Effector memory CD8-positive, alpha-beta T cell (primary cell): Measurements from ENCODE around the gene CRYBG1.

ENCODE experiments used
- ATAC-seq: fragments of 150-1000 bp; cut with Tn5 transposase; replicated peaks from 2 replicates; pipeline ENCODE4 v1.10.0; 2021; ENCODE audit warnings: mild to moderate bottlenecking, moderate library complexity
- DNase-seq, 3 experiments: peaks; one replicate each; pipeline ENCODE4 v3.0.0; 2021
- H3K27ac Mint-ChIP-seq, 2 donors: one replicate each; pipeline ENCODE4 v1.8.0; 2022; ENCODE audit warnings: mild to moderate bottlenecking in 2 of 2, mixed read lengths in 2 of 2, moderate library complexity in 2 of 2
- H3K27me3 Mint-ChIP-seq, 2 donors: one replicate each; pipeline ENCODE4 v1.8.0; 2022; ENCODE audit warnings: mixed read lengths in 2 of 2
- H3K36me3 Mint-ChIP-seq: one replicate; pipeline ENCODE4 v1.8.0; 2022; ENCODE audit warnings: mild to moderate bottlenecking, moderate library complexity, mixed read lengths; ENCODE audit not compliant: insufficient read depth
- H3K4me1 Mint-ChIP-seq, 2 donors: one replicate each; pipeline ENCODE4 v1.8.0; 2022; ENCODE audit warnings: low read depth in 2 of 2, mixed read lengths in 2 of 2
- H3K4me3 Mint-ChIP-seq, 2 donors: one replicate each; pipeline ENCODE4 v1.8.0; 2022; ENCODE audit warnings: mild to moderate bottlenecking in 2 of 2, mixed read lengths in 2 of 2, moderate library complexity in 2 of 2
- H3K9me3 Mint-ChIP-seq, 2 donors: one replicate each; pipeline ENCODE4 v1.8.0; 2022; ENCODE audit warnings: mixed read lengths in 2 of 2

Gene CRYBG1

GRCh38 chr6:106445508-106445878, 85.0 kb downstream of the CRYBG1 start:
- Mint-ChIP-seq H3K4me1 (peaks cover 0 to 7% of the 10 kb centered on the region in 2 donors), H3K9me3 (no peaks in the 10 kb centered on the region)
- no peak for ATAC-seq

GRCh38 chr6:106446287-106446885, 85.9 kb downstream of the CRYBG1 start:
- Mint-ChIP-seq H3K4me1 (peaks cover 0 to 7% of the 10 kb centered on the region in 2 donors), H3K27ac (no peak overlapping the region), H3K36me3 (no peaks in the 10 kb centered on the region), H3K27me3 (peaks cover 17 to 31% of the 10 kb centered on the region in 2 donors), H3K4me3 (no peak overlapping the region), H3K9me3 (no peaks in the 10 kb centered on the region)
- DNase-seq (no peak), ATAC-seq (peak; percentile 40)

More at GRCh38 chr6:106445508-106445878, 85.0 kb downstream of the CRYBG1 start:
- DNase-seq = no peak
- Mint-ChIP-seq H3K36me3 (no peaks in the 10 kb centered on the region), H3K27ac (no peak overlapping the region), H3K4me3 (no peak overlapping the region), H3K27me3 (peaks cover 26 to 40% of the 10 kb centered on the region in 2 donors)

GRCh38 chr6:106446983-106447382, 86.5 kb downstream of the CRYBG1 start:
- no peaks in the 10 kb centered on the region for H3K36me3 Mint-ChIP-seq
- H3K27me3 Mint-ChIP-seq = peaks cover 14 to 25% of the 10 kb centered on the region in 2 donors
- no peak overlapping the region for H3K4me3 Mint-ChIP-seq
- no peaks in the 10 kb centered on the region for H3K9me3 Mint-ChIP-seq
- H3K4me1 Mint-ChIP-seq = peaks cover 0 to 7% of the 10 kb centered on the region in 2 donors
- H3K27ac Mint-ChIP-seq = no peak overlapping the region
- DNase-seq (no peak), ATAC-seq (no peak)

GRCh38 chr6:106448000-106448426, 87.5 kb downstream of the CRYBG1 start:
- Mint-ChIP-seq H3K36me3 (no peaks in the 10 kb centered on the region), H3K4me1 (peaks cover 0 to 7% of the 10 kb centered on the region in 2 donors), H3K27me3 (peaks cover 4 to 15% of the 10 kb centered on the region in 2 donors), H3K27ac (no peak overlapping the region), H3K9me3 (no peaks in the 10 kb centered on the region), H3K4me3 (no peak overlapping the region)
- ATAC-seq (peak; percentile 58), DNase-seq (no peak)

GRCh38 chr6:106450653-106451052, 90.1 kb downstream of the CRYBG1 start:
- H3K36me3 Mint-ChIP-seq = no peaks in the 10 kb centered on the region
- DNase-seq (no peak), ATAC-seq (no peak)
- H3K27me3 Mint-ChIP-seq = no peaks in the 10 kb centered on the region
- peaks cover 0 to 7% of the 10 kb centered on the region in 2 donors for H3K4me1 Mint-ChIP-seq
- no peaks in the 10 kb centered on the region for H3K9me3 Mint-ChIP-seq
- H3K4me3 Mint-ChIP-seq = no peak overlapping the region
- H3K27ac Mint-ChIP-seq = no peak overlapping the region

GRCh38 chr6:106451439-106451838, 90.9 kb downstream of the CRYBG1 start:
- no peak for ATAC-seq
- no peak overlapping the region for H3K4me3 Mint-ChIP-seq
- H3K9me3 Mint-ChIP-seq = no peaks in the 10 kb centered on the region
- no peak for DNase-seq
- no peaks in the 10 kb centered on the region for H3K36me3 Mint-ChIP-seq
- no peak overlapping the region for H3K27ac Mint-ChIP-seq
- no peaks in the 10 kb centered on the region for H3K27me3 Mint-ChIP-seq
- peaks cover 0 to 7% of the 10 kb centered on the region in 2 donors for H3K4me1 Mint-ChIP-seq

GRCh38 chr6:106452628-106453027, 92.1 kb downstream of the CRYBG1 start:
- no peak overlapping the region for H3K27ac Mint-ChIP-seq
- DNase-seq (no peak), ATAC-seq (no peak)
- H3K36me3 Mint-ChIP-seq = no peaks in the 10 kb centered on the region
- no peaks in the 10 kb centered on the region for H3K9me3 Mint-ChIP-seq
- no peaks in the 10 kb centered on the region for H3K27me3 Mint-ChIP-seq
- H3K4me1 Mint-ChIP-seq = peaks cover 0 to 6% of the 10 kb centered on the region in 2 donors
- H3K4me3 Mint-ChIP-seq = no peak overlapping the region

- H3K4me3 Mint-ChIP-seq = no peak overlapping the region
- DNase-seq = no peak
- H3K27me3 Mint-ChIP-seq = no peaks in the 10 kb centered on the region
- no peaks in the 10 kb centered on the region for H3K9me3 Mint-ChIP-seq
- H3K4me1 Mint-ChIP-seq = no peaks in the 10 kb centered on the region
- no peak overlapping the region for H3K27ac Mint-ChIP-seq
- no peak for ATAC-seq
- H3K36me3 Mint-ChIP-seq = no peaks in the 10 kb centered on the region
These were observed 93.3 kb downstream of the CRYBG1 start for GRCh38 chr6:106453756-106454367.

- no peaks in the 10 kb centered on the region for H3K36me3 Mint-ChIP-seq
- no peaks in the 10 kb centered on the region for H3K4me1 Mint-ChIP-seq
- no peak overlapping the region for H3K27ac Mint-ChIP-seq
- H3K27me3 Mint-ChIP-seq = peaks cover 9 to 15% of the 10 kb centered on the region in 2 donors
- DNase-seq (no peak), ATAC-seq (no peak)
- H3K4me3 Mint-ChIP-seq = no peak overlapping the region
- H3K9me3 Mint-ChIP-seq = no peaks in the 10 kb centered on the region
These were observed 96.2 kb downstream of the CRYBG1 start for GRCh38 chr6:106456756-106457155.

GRCh38 chr6:106458021-106458986, 97.8 kb downstream of the CRYBG1 start:
- Mint-ChIP-seq H3K27ac (no peak overlapping the region), H3K27me3 (peaks cover 13 to 15% of the 10 kb centered on the region in 2 donors), H3K4me1 (no peaks in the 10 kb centered on the region), H3K36me3 (no peaks in the 10 kb centered on the region), H3K4me3 (no peak overlapping the region), H3K9me3 (no peaks in the 10 kb centered on the region)
- ATAC-seq = no peak
- no peak for DNase-seq

- no peaks in the 10 kb centered on the region for H3K36me3 Mint-ChIP-seq
- H3K4me1 Mint-ChIP-seq = no peaks in the 10 kb centered on the region
- H3K4me3 Mint-ChIP-seq = no peak overlapping the region
- peaks cover 13 to 15% of the 10 kb centered on the region in 2 donors for H3K27me3 Mint-ChIP-seq
- DNase-seq = no peak
- H3K27ac Mint-ChIP-seq = no peak overlapping the region
- H3K9me3 Mint-ChIP-seq = no peaks in the 10 kb centered on the region
- ATAC-seq = no peak
These were observed 100.0 kb downstream of the CRYBG1 start for GRCh38 chr6:106460481-106460880.

- H3K36me3 Mint-ChIP-seq = no peaks in the 10 kb centered on the region
- no peaks in the 10 kb centered on the region for H3K4me1 Mint-ChIP-seq
- ATAC-seq (no peak), DNase-seq (no peak)
- H3K27me3 Mint-ChIP-seq = peaks cover 15 to 18% of the 10 kb centered on the region in 2 donors
- no peak overlapping the region for H3K4me3 Mint-ChIP-seq
- H3K9me3 Mint-ChIP-seq = no peaks in the 10 kb centered on the region
- H3K27ac Mint-ChIP-seq = no peak overlapping the region
These were observed 100.6 kb downstream of the CRYBG1 start for GRCh38 chr6:106461084-106461483.

- H3K9me3 Mint-ChIP-seq = no peaks in the 10 kb centered on the region
- H3K27me3 Mint-ChIP-seq = peaks cover 19 to 21% of the 10 kb centered on the region in 2 donors
- no peaks in the 10 kb centered on the region for H3K4me1 Mint-ChIP-seq
- DNase-seq = no peak
- no peaks in the 10 kb centered on the region for H3K36me3 Mint-ChIP-seq
- H3K4me3 Mint-ChIP-seq = no peak overlapping the region
- ATAC-seq = no peak
- no peak overlapping the region for H3K27ac Mint-ChIP-seq
These were observed 102.5 kb downstream of the CRYBG1 start for GRCh38 chr6:106462923-106463557.
